Measurements from ENCODE around the gene GPR153. TPM values are rescaled to one million over a fixed set of nuclear protein-coding genes. Genes with fewer than 3 reads are reported as not detected.

The GPR153 gene
- total and polyA plus RNA-seq, 7 donors = 0.49 to 3.5 (median 2.2) TPM

DNA sequence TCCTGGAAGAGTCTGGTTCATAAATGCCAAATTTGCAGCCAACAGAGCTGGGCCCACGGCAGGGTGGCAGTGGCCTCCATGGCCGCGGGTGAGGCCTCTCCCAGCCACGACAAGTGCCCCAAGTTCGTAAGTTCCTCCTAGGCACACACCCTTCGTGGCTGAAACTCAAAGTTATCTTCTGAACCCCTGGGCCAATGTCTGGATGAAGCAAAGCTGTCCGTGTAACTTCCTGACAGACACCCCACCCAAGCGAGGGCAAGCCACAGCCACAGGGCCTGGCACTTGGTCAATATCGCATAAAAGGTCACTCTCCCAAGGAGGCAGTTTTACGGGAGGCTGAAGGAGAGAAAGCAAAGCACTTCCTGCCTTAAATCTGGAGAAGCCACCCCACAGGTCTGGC lies 27.8 kb upstream of the GPR153 start:
- ATAC-seq = no peak
- Histone ChIP-seq H3K27me3 (ENCODE audit: insufficient read depth in 3 of 3, low read length in 2 of 3) (no peaks in the 10 kb centered on the region), H3K36me3 (ENCODE audit: insufficient read depth in 1 of 2, low read depth in 1 of 2) (no peaks in the 10 kb centered on the region), H3K27ac (no peak overlapping the region), H3K9me3 (no peaks in the 10 kb centered on the region), H3K4me1 (peaks cover 8% of the 10 kb centered on the region), H3K4me3 (no peak overlapping the region)
- WGBS, 3 donors = 85 to 90% (median 89%) methylated on average over 10 of the region's 10 CpGs
- intact Hi-C loops (cut with DNase I) = no loop called here
- no peak for DNase-seq
- TF ChIP-seq, protein P1, sequence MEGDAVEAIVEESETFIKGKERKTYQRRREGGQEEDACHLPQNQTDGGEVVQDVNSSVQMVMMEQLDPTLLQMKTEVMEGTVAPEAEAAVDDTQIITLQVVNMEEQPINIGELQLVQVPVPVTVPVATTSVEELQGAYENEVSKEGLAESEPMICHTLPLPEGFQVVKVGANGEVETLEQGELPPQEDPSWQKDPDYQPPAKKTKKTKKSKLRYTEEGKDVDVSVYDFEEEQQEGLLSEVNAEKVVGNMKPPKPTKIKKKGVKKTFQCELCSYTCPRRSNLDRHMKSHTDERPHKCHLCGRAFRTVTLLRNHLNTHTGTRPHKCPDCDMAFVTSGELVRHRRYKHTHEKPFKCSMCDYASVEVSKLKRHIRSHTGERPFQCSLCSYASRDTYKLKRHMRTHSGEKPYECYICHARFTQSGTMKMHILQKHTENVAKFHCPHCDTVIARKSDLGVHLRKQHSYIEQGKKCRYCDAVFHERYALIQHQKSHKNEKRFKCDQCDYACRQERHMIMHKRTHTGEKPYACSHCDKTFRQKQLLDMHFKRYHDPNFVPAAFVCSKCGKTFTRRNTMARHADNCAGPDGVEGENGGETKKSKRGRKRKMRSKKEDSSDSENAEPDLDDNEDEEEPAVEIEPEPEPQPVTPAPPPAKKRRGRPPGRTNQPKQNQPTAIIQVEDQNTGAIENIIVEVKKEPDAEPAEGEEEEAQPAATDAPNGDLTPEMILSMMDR (IDR thresholded peaks at IDR 0.05) = no peak

DNA sequence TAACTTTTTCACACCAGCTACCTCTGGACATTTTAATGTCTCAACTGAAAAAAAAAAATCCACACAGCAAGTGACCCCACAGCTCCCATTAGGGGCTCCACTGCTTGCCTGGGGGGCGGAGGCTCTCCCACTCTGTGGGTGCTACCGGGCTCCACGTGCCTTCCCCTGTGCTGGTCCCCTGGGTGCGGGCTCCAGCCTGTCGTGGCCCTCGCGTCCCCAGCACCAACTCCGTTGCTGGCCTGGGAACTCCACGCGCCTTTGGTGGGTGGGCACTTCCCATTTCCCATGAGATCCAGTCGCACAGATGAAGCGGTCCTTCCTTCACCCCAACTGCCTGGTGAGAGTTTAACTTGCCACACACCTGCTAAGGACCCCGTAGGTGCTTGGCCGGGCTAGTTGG lies 27.1 kb upstream of the GPR153 start:
- no peaks in the 10 kb centered on the region for H3K27me3 ChIP-seq (ENCODE audit: insufficient read depth in 3 of 3, low read length in 2 of 3)

GRCh38 chr1:6287431-6287886 lies 26.6 kb upstream of the GPR153 start:
- ATAC-seq = no peak
- Histone ChIP-seq H3K27me3 (ENCODE audit: insufficient read depth in 3 of 3, low read length in 2 of 3) (no peaks in the 10 kb centered on the region), H3K9me3 (no peaks in the 10 kb centered on the region), H3K36me3 (ENCODE audit: insufficient read depth in 1 of 2, low read depth in 1 of 2) (no peaks in the 10 kb centered on the region), H3K4me1 (no peaks in the 10 kb centered on the region), H3K4me3 (no peak overlapping the region), H3K27ac (no peak overlapping the region)
- TF ChIP-seq, protein P1 (IDR thresholded peaks at IDR 0.05) = no peak
- no peak for DNase-seq
- intact Hi-C loops (cut with DNase I) = no loop called here
- 63 to 77% (median 69%) methylated on average over 10 of the region's 10 CpGs for WGBS, 3 donors

More for the DNA sequence above, 27.1 kb upstream of the GPR153 start:
- Histone ChIP-seq H3K4me1 (peaks cover 1% of the 10 kb centered on the region), H3K4me3 (no peak overlapping the region), H3K9me3 (no peaks in the 10 kb centered on the region), H3K27ac (no peak overlapping the region), H3K36me3 (ENCODE audit: insufficient read depth in 1 of 2, low read depth in 1 of 2) (no peaks in the 10 kb centered on the region)
- 82 to 92% (median 83%) methylated on average over 14 of the region's 14 CpGs for whole genome bisulfite sequencing, 3 donors
- no peak for DNase-seq
- intact Hi-C loops (cut with DNase I) = no loop called here
- TF ChIP-seq, protein P1 (IDR thresholded peaks at IDR 0.05) = no peak
- no peak for ATAC-seq

- no peaks in the 10 kb centered on the region for H3K36me3 ChIP-seq (ENCODE audit: insufficient read depth in 1 of 2, low read depth in 1 of 2)
- H3K9me3 ChIP-seq = no peaks in the 10 kb centered on the region
- no peaks in the 10 kb centered on the region for H3K4me1 ChIP-seq
- DNase-seq (no peak), ATAC-seq (no peak)
- TF ChIP-seq, protein P1 (IDR thresholded peaks at IDR 0.05) = no peak
- no peak overlapping the region for H3K4me3 ChIP-seq
- intact Hi-C loops (cut with DNase I) = no loop called here
- 61 to 75% (median 75%) methylated on average over 13 of the region's 13 CpGs for WGBS, 3 donors
- H3K27me3 ChIP-seq (ENCODE audit: insufficient read depth in 3 of 3, low read length in 2 of 3) = no peaks in the 10 kb centered on the region
- H3K27ac ChIP-seq = no peak overlapping the region
These were observed 26.1 kb upstream of the GPR153 start for GRCh38 chr1:6287029-6287428.

- TF ChIP-seq, protein P1 (IDR thresholded peaks at IDR 0.05) = no peak
- Histone ChIP-seq H3K36me3 (ENCODE audit: insufficient read depth in 1 of 2, low read depth in 1 of 2) (no peaks in the 10 kb centered on the region), H3K27me3 (ENCODE audit: insufficient read depth in 3 of 3, low read length in 2 of 3) (no peaks in the 10 kb centered on the region), H3K4me3 (no peak overlapping the region), H3K27ac (no peak overlapping the region), H3K4me1 (no peaks in the 10 kb centered on the region), H3K9me3 (no peaks in the 10 kb centered on the region)
- whole genome bisulfite sequencing, 3 donors = 98 to 99% (median 99%) methylated on average over 8 of the region's 8 CpGs
- ATAC-seq (no peak), DNase-seq (no peak)
- intact Hi-C loops (cut with DNase I) = no loop called here
These were observed 25.4 kb upstream of the GPR153 start for GRCh38 chr1:6286266-6286665.

All from psoas muscle (tissue), 8 donors.